OCI-LY3 (cell line): ENCODE results near the gene CCDC7.
"Not testable (repeated sequence)": the region's sequence is repeated elsewhere in the genome, so short reads cannot be mapped to it uniquely, and the experiment has no call there.

Experiments
- EZH2phosphoT487 ChIP-seq: fragments of 200-600 bp; shearing (Covaris generic); IDR thresholded peaks from 2 replicates; pipeline ENCODE4 v1.6.1; 2018; ENCODE audit warnings: antibody characterized with exemption, mixed run types, low read depth
- TF ChIP-seq, protein P1 (sequence below): fragments of 200-600, 300-600 bp; sonication (generic); IDR thresholded peaks from 2 replicates; pipeline ENCODE4 v1.5.1; 2014; ENCODE audit warnings: antibody characterized with exemption, low read length, low read depth

DNA sequence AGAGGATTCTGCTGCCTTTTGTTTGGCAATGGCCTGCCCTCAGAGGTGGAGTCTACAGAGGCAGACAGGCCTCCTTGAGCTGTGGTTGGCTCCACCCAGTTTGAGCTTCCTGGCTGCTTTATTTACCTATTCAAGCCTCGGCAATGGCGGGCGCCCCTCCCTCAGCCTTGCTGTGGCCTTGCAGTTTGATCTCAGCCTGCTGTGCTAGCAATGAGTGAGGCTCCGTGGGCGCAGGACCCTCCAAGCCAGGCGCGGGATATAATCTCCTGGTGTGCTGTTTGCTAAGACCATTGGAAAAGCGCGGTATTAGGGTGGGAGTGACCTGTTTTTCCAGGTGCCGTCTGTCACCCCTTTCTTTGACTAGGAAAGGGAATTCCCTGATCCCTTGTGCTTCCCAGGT is 42.1 kb downstream of the CCDC7 start:
- TF ChIP-seq, protein P1, sequence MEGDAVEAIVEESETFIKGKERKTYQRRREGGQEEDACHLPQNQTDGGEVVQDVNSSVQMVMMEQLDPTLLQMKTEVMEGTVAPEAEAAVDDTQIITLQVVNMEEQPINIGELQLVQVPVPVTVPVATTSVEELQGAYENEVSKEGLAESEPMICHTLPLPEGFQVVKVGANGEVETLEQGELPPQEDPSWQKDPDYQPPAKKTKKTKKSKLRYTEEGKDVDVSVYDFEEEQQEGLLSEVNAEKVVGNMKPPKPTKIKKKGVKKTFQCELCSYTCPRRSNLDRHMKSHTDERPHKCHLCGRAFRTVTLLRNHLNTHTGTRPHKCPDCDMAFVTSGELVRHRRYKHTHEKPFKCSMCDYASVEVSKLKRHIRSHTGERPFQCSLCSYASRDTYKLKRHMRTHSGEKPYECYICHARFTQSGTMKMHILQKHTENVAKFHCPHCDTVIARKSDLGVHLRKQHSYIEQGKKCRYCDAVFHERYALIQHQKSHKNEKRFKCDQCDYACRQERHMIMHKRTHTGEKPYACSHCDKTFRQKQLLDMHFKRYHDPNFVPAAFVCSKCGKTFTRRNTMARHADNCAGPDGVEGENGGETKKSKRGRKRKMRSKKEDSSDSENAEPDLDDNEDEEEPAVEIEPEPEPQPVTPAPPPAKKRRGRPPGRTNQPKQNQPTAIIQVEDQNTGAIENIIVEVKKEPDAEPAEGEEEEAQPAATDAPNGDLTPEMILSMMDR = not testable (repeated sequence)
- not testable (repeated sequence) for TF ChIP-seq EZH2phosphoT487
